ENCODE measurements around the gene ADCYAP1R1. TPM values are rescaled to one million over a fixed set of nuclear protein-coding genes. Genes with fewer than 3 reads are reported as not detected.

ADCYAP1R1 gene
- total and polyA plus RNA-seq, 2 donors (not counting 1 experiment from before 2014, with no cell fraction given): not detected

DNA sequence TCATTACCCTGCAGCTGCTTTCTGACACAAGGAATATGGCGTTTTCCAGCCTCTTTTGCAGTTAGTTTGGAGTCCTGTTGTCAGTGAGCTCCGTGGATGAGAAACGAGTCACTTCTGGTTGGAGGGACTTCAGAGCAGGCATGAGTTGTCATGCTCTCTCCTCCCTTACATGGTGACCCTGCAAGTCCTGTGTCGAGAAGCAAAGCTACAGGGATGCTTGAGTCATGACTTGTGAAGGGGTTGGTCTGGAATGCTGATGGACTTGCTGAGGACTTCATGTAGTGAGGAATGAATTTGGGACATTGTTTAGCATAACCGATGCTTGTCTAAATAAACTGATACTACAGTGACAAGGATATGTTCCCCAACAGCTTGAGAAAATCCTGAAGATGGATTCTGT, 108.8 kb downstream of the ADCYAP1R1 start:
- Mint-ChIP-seq H3K27me3 (peaks cover 5% of the 10 kb centered on the region), H3K27ac (no peak overlapping the region), H3K9me3 (ENCODE audit: insufficient read depth) (peaks cover 2% of the 10 kb centered on the region), H3K4me1 (no peaks in the 10 kb centered on the region), H3K4me3 (no peak overlapping the region)
- TF ChIP-seq, protein P1, sequence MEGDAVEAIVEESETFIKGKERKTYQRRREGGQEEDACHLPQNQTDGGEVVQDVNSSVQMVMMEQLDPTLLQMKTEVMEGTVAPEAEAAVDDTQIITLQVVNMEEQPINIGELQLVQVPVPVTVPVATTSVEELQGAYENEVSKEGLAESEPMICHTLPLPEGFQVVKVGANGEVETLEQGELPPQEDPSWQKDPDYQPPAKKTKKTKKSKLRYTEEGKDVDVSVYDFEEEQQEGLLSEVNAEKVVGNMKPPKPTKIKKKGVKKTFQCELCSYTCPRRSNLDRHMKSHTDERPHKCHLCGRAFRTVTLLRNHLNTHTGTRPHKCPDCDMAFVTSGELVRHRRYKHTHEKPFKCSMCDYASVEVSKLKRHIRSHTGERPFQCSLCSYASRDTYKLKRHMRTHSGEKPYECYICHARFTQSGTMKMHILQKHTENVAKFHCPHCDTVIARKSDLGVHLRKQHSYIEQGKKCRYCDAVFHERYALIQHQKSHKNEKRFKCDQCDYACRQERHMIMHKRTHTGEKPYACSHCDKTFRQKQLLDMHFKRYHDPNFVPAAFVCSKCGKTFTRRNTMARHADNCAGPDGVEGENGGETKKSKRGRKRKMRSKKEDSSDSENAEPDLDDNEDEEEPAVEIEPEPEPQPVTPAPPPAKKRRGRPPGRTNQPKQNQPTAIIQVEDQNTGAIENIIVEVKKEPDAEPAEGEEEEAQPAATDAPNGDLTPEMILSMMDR (IDR thresholded peaks at IDR 0.05): no peak
- no peak for TF ChIP-seq EZH2 (IDR thresholded peaks at IDR 0.05; ENCODE audit: borderline replicate concordance, insufficient read depth, low read depth, low read length, poor library complexity, severe bottlenecking)
- CTCF ChIA-PET: interaction anchor here (1.4 kb wide), 1 partner anchor 26 kb away, joined by 6 read pairs; no protein-coding TSS in a partner anchor
- no peak overlapping the region for H3K27ac ChIP-seq (ENCODE audit: low read length in 2 of 2)
- H3K4me1 ChIP-seq (ENCODE audit: control insufficient read depth in 2 of 2, insufficient read depth in 2 of 2, low read length in 2 of 2): no peaks in the 10 kb centered on the region
- no peak overlapping the region for H2AFZ ChIP-seq (ENCODE audit: insufficient read depth, low read depth, low read length, poor library complexity, severe bottlenecking)
- no peaks in the 10 kb centered on the region for H3K36me3 ChIP-seq (replicated peaks in 1 of 2; ENCODE audit: control extremely low read depth in 1 of 2, control insufficient read depth in 1 of 2, extremely low read depth in 1 of 2, insufficient read depth in 2 of 2, low read length in 1 of 2)
- 75% methylated on average over 4 of the region's 5 CpGs for WGBS (ENCODE audit: insufficient coverage)
- DNase-seq: no peak
- no peaks in the 10 kb centered on the region for H3K27me3 ChIP-seq (replicated peaks in 1 of 4; ENCODE audit: control extremely low read depth in 1 of 4, control insufficient read depth in 3 of 4, insufficient read depth in 4 of 4, low read length in 3 of 4)
- H3K9ac ChIP-seq (ENCODE audit: low read length): no peak overlapping the region
- no peak overlapping the region for H3K4me2 ChIP-seq (replicated peaks; ENCODE audit: low read depth, low read length, poor library complexity, severe bottlenecking)
- no peak for ATAC-seq (ENCODE audit: low read depth)
- peaks cover 0 to 2% (median 0%) of the 10 kb centered on the region in 3 donors for H3K9me3 ChIP-seq (ENCODE audit: control extremely low read depth in 1 of 3, control insufficient read depth in 2 of 3, insufficient read depth in 1 of 3, low read length in 2 of 3)
- intact Hi-C loops (cut with micrococcal nuclease): no loop called here
- no peak overlapping the region for H3K4me3 ChIP-seq (ENCODE audit: control extremely low read depth in 1 of 5, extremely low read depth in 1 of 5, insufficient read depth in 1 of 5, low read depth in 2 of 5, low read length in 4 of 5)
- H3K79me2 ChIP-seq (ENCODE audit: control insufficient read depth, insufficient read depth, low read length): no peaks in the 10 kb centered on the region
- POLR2A ChIA-PET: no interaction called here
- no peaks in the 10 kb centered on the region for H4K20me1 ChIP-seq (ENCODE audit: control insufficient read depth, insufficient read depth, low read length, poor library complexity, severe bottlenecking)

Small RNAs within 50 kb of the gene (small RNA-seq; reads per million reads assigned to genes)
- not detected for gene AC006466.1 (ENCODE audit: insufficient read length, low read depth, low replicate concordance)

Other genes starting within 250 kb of the ADCYAP1R1 start
- gene AQP1, start 140.5 kb upstream of the ADCYAP1R1 start, total RNA-seq: 0.10 TPM in 1 of 2 replicates, not detected in the other
- not detected in 2 replicates for gene AQP1, start 140.5 kb upstream of the ADCYAP1R1 start, polyA plus RNA-seq
- not detected in 2 replicates for gene GHRHR, start 88.4 kb upstream of the ADCYAP1R1 start, total RNA-seq
- gene GHRHR, start 88.4 kb upstream of the ADCYAP1R1 start, polyA plus RNA-seq: not detected in 2 replicates